Smooth muscle cell (in vitro differentiated cells): ENCODE results near the gene ACSS3. TPM values are rescaled to one million over a fixed set of nuclear protein-coding genes. Genes with fewer than 3 reads are reported as not detected.
"Not testable (repeated sequence)": the region's sequence is repeated elsewhere in the genome, so short reads cannot be mapped to it uniquely, and the experiment has no call there.

ENCODE experiments used
- DNase-seq: peaks from one replicate; lab custom pipeline; 2025; ENCODE audit not compliant: unreplicated experiment; lab: John Stamatoyannopoulos, UW
- H2AFZ ChIP-seq: fragments of 200-600 bp; sonication (generic); 2 replicates; pipeline ENCODE4 v1.6.0; 2016; ENCODE audit warnings: antibody characterized with exemption, low read depth, mild to moderate bottlenecking
- H3F3A ChIP-seq: fragments of 200-600 bp; sonication (generic); 2 replicates; pipeline ENCODE4 v1.6.0; 2017; ENCODE audit warnings: antibody characterized with exemption, low read depth
- H3K27ac ChIP-seq: fragments of 200-600 bp; sonication (generic); 2 replicates; pipeline ENCODE4 v1.5.1; 2016; ENCODE audit warnings: low read depth, mild to moderate bottlenecking
- H3K27me3 ChIP-seq: fragments of 200-600 bp; sonication (generic); 2 replicates; pipeline ENCODE4 v1.6.1; 2016; ENCODE audit warnings: low read depth, mild to moderate bottlenecking
- H3K36me3 ChIP-seq: fragments of 200-600 bp; sonication (generic); 2 replicates; pipeline ENCODE4 v1.5.1; 2016; ENCODE audit warnings: low read depth
- H3K4me1 ChIP-seq: fragments of 200-600 bp; sonication (generic); 2 replicates; pipeline ENCODE4 v1.5.1; 2016; ENCODE audit warnings: low read depth
- H3K4me2 ChIP-seq: fragments of 200-600 bp; sonication (generic); 2 replicates; pipeline ENCODE4 v1.6.0; 2016; ENCODE audit warnings: mild to moderate bottlenecking
- H3K4me3 ChIP-seq: fragments of 200-600 bp; sonication (generic); 2 replicates; pipeline ENCODE4 v1.5.1; 2016; ENCODE audit warnings: mild to moderate bottlenecking
- H3K79me2 ChIP-seq: fragments of 200-600 bp; sonication (generic); 2 replicates; pipeline ENCODE4 v1.6.0; 2016; ENCODE audit warnings: low read depth, mild to moderate bottlenecking
- H3K9ac ChIP-seq: fragments of 200-600 bp; sonication (generic); 2 replicates; pipeline ENCODE4 v1.6.0; 2016; ENCODE audit warnings: low read depth
- H3K9me3 ChIP-seq: fragments of 200-600 bp; sonication (generic); replicated peaks from 2 replicates; pipeline ENCODE4 v1.5.1; 2016; ENCODE audit warnings: low read depth
- H4K20me1 ChIP-seq: fragments of 200-600 bp; sonication (generic); 2 replicates; pipeline ENCODE4 v1.6.0; 2016; ENCODE audit warnings: low read depth
- WGBS: methylation state at CpG from one replicate; pipeline ENCODE4 v1.1.7; 2016; ENCODE audit warnings: low lambda C conversion rate; 5-methylcytosine and 5-hydroxymethylcytosine counted together
- polyA plus RNA-seq: library from polyadenylated mRNA; unstranded; fragments of >200 nt; fragmentation: Nextera tagmentation; extraction: Ambion mirVana; gene quantifications from 2 replicates; pipeline ENCODE4 v1.2.1, GENCODE V29; 2016
- total RNA-seq: library from RNA; depleted of rRNA; stranded (reverse); fragments of >200 nt; gene quantifications from 2 replicates; pipeline ENCODE4 v1.2.3, GENCODE V29; 2014
- TF ChIP-seq, protein P1 (sequence below): fragments of 200-600 bp; sonication (generic); IDR thresholded peaks from 2 replicates; pipeline ENCODE4 v1.5.1; 2017; ENCODE audit warnings: borderline replicate concordance, mild to moderate bottlenecking, antibody characterized with exemption; ENCODE audit not compliant: insufficient read depth, poor library complexity, severe bottlenecking

The ACSS3 gene
- total and polyA plus RNA-seq, 2 experiments from 2014 or later: 6.4 to 8.0 TPM

DNA sequence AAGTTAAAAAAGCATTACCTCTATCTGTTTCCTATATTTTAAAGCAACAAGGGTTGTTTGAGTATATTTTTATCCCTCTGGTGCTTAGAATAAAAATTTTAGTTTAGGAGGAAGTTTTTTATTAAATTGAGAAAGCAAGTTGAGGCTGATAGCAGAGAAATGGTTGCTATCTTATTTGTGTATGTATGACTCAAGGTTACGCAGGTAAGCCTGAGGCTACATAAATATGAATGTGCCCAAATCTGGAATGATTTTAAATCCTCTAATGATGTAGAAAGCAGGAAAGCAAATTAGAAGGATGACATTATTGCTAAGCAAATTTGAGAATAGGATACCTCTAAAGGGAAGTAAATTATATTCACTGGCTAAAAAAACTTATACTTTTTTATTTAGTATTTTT, 109.8 kb downstream of the ACSS3 start:
- Histone ChIP-seq H3K9me3 (no peaks in the 10 kb centered on the region), H2AFZ (no peak overlapping the region), H3K36me3 (peaks cover 11% of the 10 kb centered on the region), H3K27me3 (no peaks in the 10 kb centered on the region), H3K4me3 (no peak overlapping the region), H3K9ac (no peak overlapping the region), H3F3A (no peaks in the 10 kb centered on the region), H3K4me2 (no peak overlapping the region), H3K27ac (no peak overlapping the region), H3K4me1 (no peaks in the 10 kb centered on the region), H3K79me2 (no peaks in the 10 kb centered on the region), H4K20me1 (no peaks in the 10 kb centered on the region)
- WGBS: 100% methylated on average over 1 of the region's 1 CpG
- TF ChIP-seq, protein P1, sequence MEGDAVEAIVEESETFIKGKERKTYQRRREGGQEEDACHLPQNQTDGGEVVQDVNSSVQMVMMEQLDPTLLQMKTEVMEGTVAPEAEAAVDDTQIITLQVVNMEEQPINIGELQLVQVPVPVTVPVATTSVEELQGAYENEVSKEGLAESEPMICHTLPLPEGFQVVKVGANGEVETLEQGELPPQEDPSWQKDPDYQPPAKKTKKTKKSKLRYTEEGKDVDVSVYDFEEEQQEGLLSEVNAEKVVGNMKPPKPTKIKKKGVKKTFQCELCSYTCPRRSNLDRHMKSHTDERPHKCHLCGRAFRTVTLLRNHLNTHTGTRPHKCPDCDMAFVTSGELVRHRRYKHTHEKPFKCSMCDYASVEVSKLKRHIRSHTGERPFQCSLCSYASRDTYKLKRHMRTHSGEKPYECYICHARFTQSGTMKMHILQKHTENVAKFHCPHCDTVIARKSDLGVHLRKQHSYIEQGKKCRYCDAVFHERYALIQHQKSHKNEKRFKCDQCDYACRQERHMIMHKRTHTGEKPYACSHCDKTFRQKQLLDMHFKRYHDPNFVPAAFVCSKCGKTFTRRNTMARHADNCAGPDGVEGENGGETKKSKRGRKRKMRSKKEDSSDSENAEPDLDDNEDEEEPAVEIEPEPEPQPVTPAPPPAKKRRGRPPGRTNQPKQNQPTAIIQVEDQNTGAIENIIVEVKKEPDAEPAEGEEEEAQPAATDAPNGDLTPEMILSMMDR: no peak
- DNase-seq: no peak

DNA sequence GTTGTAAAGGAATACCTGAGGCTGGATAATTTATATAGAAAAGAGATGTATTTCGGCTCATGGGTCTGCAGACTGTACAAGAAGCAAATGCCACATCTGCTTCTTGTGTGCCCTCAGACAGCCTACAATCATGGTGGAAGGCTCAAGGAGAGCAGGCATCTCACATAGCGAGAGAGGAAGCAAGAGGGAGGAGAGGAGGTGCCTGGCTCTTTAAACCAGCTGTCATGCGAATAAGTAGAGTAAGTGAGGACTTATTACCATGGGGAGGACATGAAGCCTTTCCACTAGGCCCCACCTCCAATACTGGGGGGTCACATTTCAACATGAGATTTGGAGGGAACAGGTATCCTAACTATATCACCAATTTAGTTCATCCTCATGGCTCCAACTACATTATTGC, 118.7 kb downstream of the ACSS3 start:
- Histone ChIP-seq H3K79me2 (no peaks in the 10 kb centered on the region), H3F3A (no peaks in the 10 kb centered on the region), H3K4me3 (no peak overlapping the region), H3K36me3 (no peaks in the 10 kb centered on the region), H3K9me3 (no peaks in the 10 kb centered on the region), H3K9ac (no peak overlapping the region), H3K27me3 (no peaks in the 10 kb centered on the region), H4K20me1 (no peaks in the 10 kb centered on the region), H3K4me2 (no peak overlapping the region), H2AFZ (no peak overlapping the region), H3K27ac (no peak overlapping the region), H3K4me1 (no peaks in the 10 kb centered on the region)
- DNase-seq: no peak
- 91% methylated on average over 3 of the region's 3 CpGs for WGBS
- TF ChIP-seq, protein P1: no peak

DNA sequence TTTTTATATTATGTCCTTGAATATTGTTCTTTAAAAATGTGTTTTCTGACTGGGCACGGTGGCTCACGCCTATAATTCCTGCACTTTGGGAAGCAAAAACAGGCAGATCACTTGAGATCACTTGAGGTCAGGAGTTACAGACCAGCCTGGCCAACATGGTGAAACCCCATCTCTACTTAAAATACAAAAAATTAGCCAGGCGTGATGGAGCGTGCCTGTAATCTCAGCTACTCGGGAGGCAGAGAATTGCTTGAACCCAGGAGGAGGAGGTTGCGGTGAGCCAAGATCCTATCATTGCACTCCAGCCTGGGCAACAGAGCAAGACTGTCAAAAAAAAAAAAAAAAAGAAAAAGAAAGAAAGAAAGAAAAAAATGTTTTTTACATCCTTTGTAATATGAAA, 122.7 kb downstream of the ACSS3 start:
- not testable (repeated sequence) for H4K20me1 ChIP-seq, H3K4me2 ChIP-seq, H3K4me1 ChIP-seq, H3K79me2 ChIP-seq, H3K36me3 ChIP-seq, H3K4me3 ChIP-seq, H2AFZ ChIP-seq, H3K27ac ChIP-seq, H3K9me3 ChIP-seq, DNase-seq, H3K9ac ChIP-seq, H3F3A ChIP-seq, H3K27me3 ChIP-seq
- 87% methylated on average over 6 of the region's 6 CpGs for WGBS

DNA sequence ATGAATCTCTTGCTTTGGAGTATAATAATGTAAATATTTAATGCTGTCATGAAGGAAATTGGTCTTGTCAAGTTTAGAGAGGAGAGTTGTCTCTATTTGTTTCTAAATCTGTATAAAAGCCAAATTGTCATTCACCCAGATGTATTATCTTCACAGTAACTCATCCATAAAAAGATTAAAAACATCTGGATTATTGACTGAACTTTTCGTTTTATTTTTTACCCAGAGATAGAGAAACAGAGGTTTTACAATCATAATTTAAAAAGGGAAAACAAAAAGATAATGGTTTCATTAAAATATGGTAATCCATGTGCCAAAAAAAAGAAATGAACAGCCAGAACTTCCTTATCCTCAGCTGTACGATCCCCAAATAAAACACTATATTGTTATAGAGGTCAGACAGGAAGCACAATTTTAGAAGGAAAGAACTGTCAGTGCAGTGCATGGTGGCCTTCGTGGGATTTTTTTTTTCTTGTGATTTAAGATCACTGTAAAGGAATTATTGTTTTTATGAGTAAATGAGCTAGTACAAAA, 125.9 kb downstream of the ACSS3 start:
- no peak overlapping the region for H3K27ac ChIP-seq
- H3K36me3 ChIP-seq: no peaks in the 10 kb centered on the region
- WGBS: 92% methylated on average over 3 of the region's 3 CpGs
- H4K20me1 ChIP-seq: no peaks in the 10 kb centered on the region
- no peak overlapping the region for H3K4me2 ChIP-seq
- H3K4me1 ChIP-seq: peaks cover 27% of the 10 kb centered on the region
- no peaks in the 10 kb centered on the region for H3K79me2 ChIP-seq
- H3K9me3 ChIP-seq: no peaks in the 10 kb centered on the region
- H2AFZ ChIP-seq: no peak overlapping the region
- no peaks in the 10 kb centered on the region for H3K27me3 ChIP-seq
- no peaks in the 10 kb centered on the region for H3F3A ChIP-seq
- H3K9ac ChIP-seq: no peak overlapping the region
- no peak overlapping the region for H3K4me3 ChIP-seq
- TF ChIP-seq, protein P1: no peak
- DNase-seq: no peak
